ENCODE data around the gene SATB2. TPM values are rescaled to one million over a fixed set of nuclear protein-coding genes. Genes with fewer than 3 reads are reported as not detected.

Gene SATB2
- total RNA-seq, 1 experiment from 2014 or later = 13.8 TPM

- ATAC-seq (no peak), DNase-seq (ENCODE audit: low read depth, low spot score) (no peak)
- no peaks in the 10 kb centered on the region for H3K79me2 ChIP-seq (ENCODE audit: insufficient read depth, low read length)
- H3K36me3 ChIP-seq (ENCODE audit: control insufficient read depth in 1 of 2, insufficient read depth in 2 of 2, low read length in 2 of 2) = no peaks in the 10 kb centered on the region
- RAD21 ChIA-PET (ENCODE audit: low non-redundant PET in 1 of 2, low total read pairs in 2 of 2, uncharacterized antibody in 2 of 2, unreplicated experiment in 2 of 2) = no interaction called here
- H4K20me1 ChIP-seq (ENCODE audit: insufficient read depth) = no peaks in the 10 kb centered on the region
- no TSS peak for BruUV-seq (replicated peaks)
- H3K4me3 ChIP-seq (replicated peaks in 1 of 2; ENCODE audit: low read depth in 1 of 2, low read length in 2 of 2) = no peak overlapping the region
- CTCF ChIA-PET = no interaction called here
- H3K4me1 ChIP-seq (ENCODE audit: control insufficient read depth in 1 of 2, insufficient read depth in 2 of 2, low read length in 2 of 2) = no peaks in the 10 kb centered on the region
- intact Hi-C loops (cut with micrococcal nuclease) = no loop called here
- no peak overlapping the region for H3K9ac ChIP-seq (ENCODE audit: low read length)
- H3K4me2 ChIP-seq (ENCODE audit: low read length) = no peak overlapping the region
- POLR2A ChIA-PET = no interaction called here
- H3K27ac ChIP-seq (ENCODE audit: low read depth, low read length) = no peak overlapping the region
- no peaks in the 10 kb centered on the region for H3K27me3 ChIP-seq (ENCODE audit: insufficient read depth, low read length)
- no peaks in the 10 kb centered on the region for H3K9me3 ChIP-seq (ENCODE audit: control insufficient read depth in 1 of 2, insufficient read depth in 1 of 2, low read depth in 1 of 2, low read length in 2 of 2)
- no peak for TF ChIP-seq REST (IDR thresholded peaks at IDR 0.05; ENCODE audit: low read depth)
- no peak for TF ChIP-seq EZH2 (IDR thresholded peaks at IDR 0.05)
- no peak for TF ChIP-seq CBX3 (IDR thresholded peaks at IDR 0.05; ENCODE audit: low read depth)
- no peak for TF ChIP-seq ZBTB33 (IDR thresholded peaks at IDR 0.05; ENCODE audit: extremely low read depth, insufficient replicate concordance, low read length)
- TF ChIP-seq POLR2AphosphoS5 (IDR thresholded peaks at IDR 0.05; ENCODE audit: low read depth, low read length) = no peak
- no peak for TF ChIP-seq SP1 (IDR thresholded peaks at IDR 0.05; ENCODE audit: low read depth)
- no peak for TF ChIP-seq TCF7L2 (IDR thresholded peaks at IDR 0.05; ENCODE audit: borderline replicate concordance, extremely low read depth, insufficient read depth, insufficient read length)
- TF ChIP-seq POLR2A (IDR thresholded peaks at IDR 0.05; ENCODE audit: borderline replicate concordance, extremely low read depth, insufficient read depth, insufficient read length) = no peak
- TF ChIP-seq ELF1 (IDR thresholded peaks at IDR 0.05; ENCODE audit: borderline replicate concordance, low read depth) = no peak
- no peak for TF ChIP-seq EZH2phosphoT487 (IDR thresholded peaks at IDR 0.05; ENCODE audit: borderline replicate concordance)
- TF ChIP-seq ATF3 (IDR thresholded peaks at IDR 0.05) = no peak
- no peaks in the 10 kb centered on the region for H3K9me2 ChIP-seq (ENCODE audit: insufficient read depth)
- H2AFZ ChIP-seq (ENCODE audit: low read depth, low read length, poor library complexity, severe bottlenecking) = no peak overlapping the region
These were observed 169.3 kb downstream of the SATB2 start for GRCh38 chr2:199288424-199288823.

All from HCT116 (cell line).